D341Med (cell line): ENCODE data around the gene SF3B2.

Experiments
- DNase-seq: peaks from one replicate; pipeline ENCODE4 v3.0.0; 2012; ENCODE audit warnings: low spot score

The SF3B2 gene

GRCh38 chr11:66050581-66051231 is 1.5 kb upstream of the SF3B2 start:
- DNase-seq: no peak

DNA sequence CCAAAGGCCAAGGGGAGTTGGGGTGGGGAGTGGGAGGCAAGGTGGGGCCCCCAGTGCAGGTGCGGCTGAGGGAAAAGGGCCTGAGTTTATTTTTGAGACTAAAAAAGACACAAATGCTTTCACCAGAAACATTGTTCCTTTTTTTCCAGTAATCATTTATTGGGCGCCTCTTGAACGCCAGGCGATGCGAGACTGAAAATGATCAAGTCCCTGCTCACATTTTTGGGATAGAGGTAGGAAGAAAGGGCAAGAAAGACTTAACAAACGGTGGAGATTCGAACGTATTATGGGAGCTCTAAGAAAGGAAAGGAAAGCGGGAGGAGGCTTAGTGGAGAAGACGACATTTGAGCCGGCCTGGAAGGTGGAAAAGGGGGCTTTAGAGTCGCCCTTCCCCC is 796 bp upstream of the SF3B2 start:
- no peak for DNase-seq

DNA sequence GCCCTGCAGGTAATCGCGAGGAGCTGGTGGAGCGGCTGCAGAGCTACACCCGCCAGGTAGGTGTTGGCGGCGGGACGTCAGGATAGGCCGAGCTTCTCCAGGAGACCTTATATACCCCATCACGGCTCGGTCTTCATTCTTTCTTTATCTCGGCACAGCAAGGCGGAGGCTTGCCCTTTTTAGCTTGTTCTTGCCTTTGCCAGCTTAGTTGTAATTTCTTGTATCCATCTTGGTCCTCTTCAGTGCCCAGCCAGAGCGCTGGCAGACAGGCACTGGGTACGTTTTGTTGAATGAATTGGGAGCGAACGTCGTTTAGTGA is 459 bp downstream of the SF3B2 start:
- DNase-seq: no peak

DNA sequence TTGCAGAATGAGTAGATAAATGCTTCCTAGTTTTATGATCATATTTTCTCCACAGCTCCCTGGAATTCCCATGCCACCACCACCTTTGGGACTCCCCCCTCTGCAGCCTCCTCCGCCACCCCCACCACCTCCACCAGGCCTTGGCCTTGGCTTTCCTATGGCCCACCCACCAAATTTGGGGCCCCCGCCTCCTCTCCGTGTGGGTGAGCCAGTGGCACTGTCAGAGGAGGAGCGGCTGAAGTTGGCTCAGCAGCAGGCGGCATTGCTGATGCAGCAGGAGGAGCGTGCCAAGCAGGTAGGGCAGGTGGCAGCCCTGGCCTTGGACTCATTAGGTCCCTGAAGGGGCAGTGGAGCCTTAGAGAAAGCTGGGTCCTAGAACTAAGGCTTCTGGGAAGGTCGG is 2.9 kb downstream of the SF3B2 start:
- no peak for DNase-seq

DNA sequence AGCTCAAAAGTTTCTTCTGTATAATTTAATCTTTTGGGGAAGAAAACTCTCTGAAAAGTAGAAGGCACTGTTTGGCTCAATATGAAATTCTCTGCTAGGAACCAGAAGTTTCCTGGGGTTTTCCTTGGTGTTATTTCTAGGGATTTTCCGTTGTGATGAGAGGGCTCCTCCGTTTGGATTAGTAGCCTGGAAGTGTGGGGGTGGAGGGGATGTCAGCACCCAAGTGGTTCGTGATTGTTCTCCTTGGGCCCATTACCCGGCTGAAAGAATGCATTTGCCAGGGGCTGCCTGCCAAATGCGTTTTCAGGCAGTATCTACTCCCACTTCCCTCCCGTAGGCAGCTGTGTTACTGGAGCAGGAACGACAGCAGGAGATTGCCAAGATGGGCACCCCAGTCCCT is 4.3 kb downstream of the SF3B2 start:
- no peak for DNase-seq

DNA sequence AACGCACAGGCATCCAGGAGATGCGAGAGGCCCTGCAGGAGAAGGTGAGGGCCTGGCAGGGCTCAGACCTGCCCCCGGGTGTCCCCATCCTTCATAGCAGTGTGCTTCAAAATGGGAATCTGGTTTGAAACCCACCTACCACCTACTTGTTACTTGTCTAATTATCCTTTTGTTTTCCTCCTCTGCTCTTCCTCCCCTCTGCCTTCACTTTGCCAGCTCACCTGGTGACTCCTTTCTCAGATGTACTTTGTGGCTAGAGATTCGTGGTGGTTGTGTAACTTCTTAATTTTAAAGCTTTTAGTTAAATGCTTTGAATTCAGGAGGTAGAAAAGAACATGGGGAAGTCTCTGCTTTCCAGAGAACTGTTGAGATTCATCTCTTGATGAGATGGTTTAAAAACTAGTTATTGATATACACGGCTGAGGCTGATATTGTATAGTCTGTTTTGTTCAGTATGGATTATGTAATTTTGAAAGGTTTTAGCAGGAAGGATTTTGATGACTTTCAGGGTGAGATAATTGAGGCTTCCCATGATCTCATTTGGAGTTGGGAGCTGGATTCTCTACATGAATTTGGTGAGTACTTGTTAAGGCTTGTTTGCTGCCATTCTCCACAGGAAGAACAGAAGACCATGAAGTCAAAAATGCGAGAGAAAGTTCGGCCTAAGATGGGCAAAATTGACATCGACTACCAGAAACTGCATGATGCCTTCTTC is 8.0 kb downstream of the SF3B2 start:
- no peak for DNase-seq

DNA sequence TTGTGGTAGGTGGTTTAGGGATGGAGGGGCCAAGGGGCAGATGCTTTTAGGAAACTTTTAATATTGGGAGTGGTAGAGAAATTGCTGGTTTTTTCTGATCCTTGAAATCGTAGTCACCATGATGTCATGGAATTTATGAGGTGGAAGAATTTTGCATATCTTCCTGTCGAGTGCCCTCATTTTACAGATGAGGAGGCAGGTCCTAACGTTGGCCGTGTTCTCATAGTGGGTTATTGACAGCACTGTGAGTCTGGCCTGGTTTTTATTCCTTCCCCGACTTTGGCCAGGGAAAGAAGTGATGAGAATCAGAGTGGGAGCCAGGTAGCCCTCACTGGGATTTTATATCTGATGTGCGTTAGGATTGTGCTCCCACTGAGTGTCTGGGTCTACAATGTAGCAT is 9.1 kb downstream of the SF3B2 start:
- DNase-seq: no peak

DNA sequence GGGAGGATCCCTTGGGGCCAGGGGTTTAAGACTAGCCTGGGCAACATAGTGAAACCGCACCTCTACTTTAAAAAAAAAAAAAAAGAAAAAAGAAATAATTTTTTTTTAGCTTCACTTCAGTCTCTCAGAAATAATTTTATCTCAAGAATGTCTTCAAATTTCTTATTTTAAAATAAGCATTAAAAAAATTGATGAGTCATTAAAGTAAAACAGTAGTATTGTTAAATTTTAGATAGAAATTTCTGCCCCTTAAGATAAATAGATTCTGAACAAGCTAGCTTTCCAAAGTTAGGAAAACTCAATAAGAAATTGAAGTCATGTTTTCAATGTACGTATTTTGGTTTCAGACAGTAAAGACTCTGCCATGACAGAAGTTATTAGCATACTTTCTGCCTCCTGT is 10.2 kb downstream of the SF3B2 start:
- no peak for DNase-seq

DNA sequence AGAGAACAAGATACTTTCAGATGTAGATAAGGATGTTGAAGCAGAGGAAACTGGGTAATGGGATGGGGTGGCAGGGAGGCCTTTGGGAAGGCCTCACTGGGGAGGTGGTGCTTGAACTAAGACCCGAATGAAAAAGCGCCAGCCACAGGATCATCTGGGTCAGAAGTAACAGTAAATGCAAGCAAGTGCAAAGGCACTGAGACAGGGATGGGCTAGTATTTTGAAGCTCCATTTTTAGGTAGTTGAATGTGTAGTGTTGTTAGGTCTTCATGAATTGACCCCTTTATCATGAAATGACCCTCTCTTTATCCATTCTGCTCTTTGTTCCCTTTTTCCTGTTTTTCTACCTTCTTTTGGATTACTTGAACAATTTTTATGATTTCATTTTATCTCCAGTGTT is 11.7 kb downstream of the SF3B2 start:
- no peak for DNase-seq

DNA sequence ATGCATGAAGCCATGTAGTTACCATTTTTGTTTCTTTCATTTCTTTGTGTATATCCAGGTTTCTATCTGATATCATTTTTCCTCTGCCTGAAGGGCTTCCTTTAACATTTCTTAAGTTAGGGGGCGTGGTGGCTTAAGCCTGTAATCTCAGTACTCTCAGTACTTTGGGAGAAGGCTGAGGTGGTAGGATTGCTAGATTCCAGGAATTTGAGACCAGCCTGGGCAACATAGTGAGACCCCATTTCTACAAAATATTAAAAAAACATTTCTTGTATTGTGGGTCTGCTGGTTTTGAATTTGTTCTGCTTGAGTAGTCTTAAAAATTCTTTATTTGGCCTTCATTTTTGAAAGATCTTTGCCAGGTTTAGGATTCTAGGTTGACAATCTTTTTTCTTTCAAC is 12.4 kb downstream of the SF3B2 start:
- no peak for DNase-seq

GRCh38 chr11:66066751-66067150 is 14.6 kb downstream of the SF3B2 start:
- no peak for DNase-seq

GRCh38 chr11:66067640-66068039 is 15.5 kb downstream of the SF3B2 start:
- DNase-seq: no peak

- peak; percentile 87 for DNase-seq
These were observed 16.1 kb downstream of the SF3B2 start for GRCh38 chr11:66068154-66068821.

- peak; percentile 82 for DNase-seq
These were observed 17.0 kb downstream of the SF3B2 start for GRCh38 chr11:66068923-66069714.

GRCh38 chr11:66069715-66070603 is 17.8 kb downstream of the SF3B2 start, which contains the start of gene PACS1:
Gene PACS1, plus strand, starts transcription at chr11:66070272. Its CDS starts 215 bp downstream, at chr11:66070487.
- DNase-seq: peak; percentile 91

DNA sequence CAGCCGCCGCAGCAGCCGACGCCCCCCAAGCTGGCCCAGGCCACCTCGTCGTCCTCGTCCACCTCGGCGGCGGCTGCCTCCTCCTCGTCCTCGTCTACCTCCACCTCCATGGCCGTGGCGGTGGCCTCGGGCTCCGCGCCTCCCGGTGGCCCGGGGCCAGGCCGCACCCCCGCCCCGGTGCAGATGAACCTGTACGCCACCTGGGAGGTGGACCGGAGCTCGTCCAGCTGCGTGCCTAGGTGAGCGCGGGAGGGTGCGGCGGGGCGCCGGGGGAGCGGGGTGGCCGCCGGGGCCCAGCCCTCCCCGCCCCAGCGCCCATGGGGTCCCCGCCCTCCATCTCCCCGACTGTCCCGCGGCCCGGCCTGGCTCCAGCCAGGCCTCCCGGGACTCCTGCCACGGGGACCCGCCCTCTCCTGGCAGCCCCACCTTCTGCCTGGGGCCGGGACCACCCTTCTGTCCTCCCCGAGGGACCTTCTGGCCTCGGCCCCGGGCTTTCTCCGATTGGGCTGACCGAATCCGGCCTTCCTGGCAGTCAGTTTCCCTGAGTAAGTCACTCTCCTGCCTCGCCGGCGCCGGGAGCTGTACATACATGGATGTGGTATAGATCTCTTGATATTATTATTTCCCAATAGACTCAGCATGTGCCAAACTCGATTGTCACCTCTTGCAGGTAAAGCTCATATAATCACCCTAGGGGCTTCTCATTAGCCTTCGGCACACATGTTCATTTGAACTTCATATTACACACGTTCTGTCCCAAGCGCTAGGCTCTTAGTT is 18.6 kb downstream of the SF3B2 start:
- DNase-seq: peak; percentile 63

GRCh38 chr11:66071381-66071801 is 19.2 kb downstream of the SF3B2 start:
- no peak for DNase-seq

- DNase-seq: no peak
These were observed 19.9 kb downstream of the SF3B2 start for GRCh38 chr11:66072081-66072480.

- no peak for DNase-seq
These were observed 20.4 kb downstream of the SF3B2 start for GRCh38 chr11:66072518-66072917.

DNA sequence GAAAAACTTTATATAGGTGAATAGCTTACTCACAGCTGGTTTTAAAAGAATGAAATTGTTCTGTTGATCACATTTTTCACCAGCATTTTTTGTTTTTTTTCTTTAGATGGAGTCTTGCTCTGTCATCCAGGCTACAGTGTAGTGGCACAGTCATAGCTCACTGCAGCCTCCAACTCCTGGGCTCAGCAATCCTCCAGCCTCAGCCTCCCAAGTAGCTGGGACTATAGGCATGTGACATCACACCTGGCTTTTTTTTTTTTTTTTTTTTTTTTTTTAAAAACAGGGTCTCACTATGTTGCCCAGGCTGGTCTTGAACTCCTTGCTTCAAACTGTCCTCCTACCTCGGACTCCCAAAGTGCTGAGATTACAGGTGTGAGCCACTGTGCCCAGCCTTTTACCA is 21.5 kb downstream of the SF3B2 start:
- DNase-seq: no peak

DNA sequence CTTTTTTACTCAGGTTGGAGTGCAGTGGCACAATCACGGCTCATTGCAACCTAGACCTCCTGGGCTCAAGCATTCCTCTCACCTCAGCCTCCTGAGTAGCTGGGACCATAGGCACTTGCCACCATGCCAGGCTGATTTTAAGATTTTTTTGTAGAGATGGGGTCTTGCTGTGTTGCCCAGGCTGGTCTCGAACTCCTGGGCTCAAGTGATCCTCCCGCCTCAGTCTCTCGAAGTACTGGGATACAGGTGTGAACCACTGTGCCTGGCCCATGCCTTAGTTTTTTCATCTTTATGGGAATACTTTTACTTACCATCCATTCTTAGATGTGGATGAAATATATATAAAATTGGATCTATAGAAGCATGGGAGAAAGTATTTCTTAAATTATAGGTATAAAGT is 23.1 kb downstream of the SF3B2 start:
- no peak for DNase-seq
